Uterus (tissue), 2 donors: ENCODE measurements around the gene DDIT4.

Experiments
- CTCF ChIP-seq, 4 experiments: fragments of 200-600 bp in 2 of 4; fragments of 450-650 bp in 2 of 4; sonication (generic) in 2 of 4; IDR thresholded peaks; one replicate each; pipeline ENCODE4 v1.5.1; 2016 to 2019; ENCODE audit warnings: antibody characterized with exemption in 4 of 4, mild to moderate bottlenecking in 2 of 4, moderate library complexity in 1 of 4
- POLR2A ChIP-seq, 2 donors: fragments of 450-650 bp; IDR thresholded peaks; one replicate each; pipeline ENCODE4 v1.6.1; 2016; ENCODE audit warnings: antibody characterized with exemption in 2 of 2, mild to moderate bottlenecking in 1 of 2, moderate library complexity in 1 of 2

DNA sequence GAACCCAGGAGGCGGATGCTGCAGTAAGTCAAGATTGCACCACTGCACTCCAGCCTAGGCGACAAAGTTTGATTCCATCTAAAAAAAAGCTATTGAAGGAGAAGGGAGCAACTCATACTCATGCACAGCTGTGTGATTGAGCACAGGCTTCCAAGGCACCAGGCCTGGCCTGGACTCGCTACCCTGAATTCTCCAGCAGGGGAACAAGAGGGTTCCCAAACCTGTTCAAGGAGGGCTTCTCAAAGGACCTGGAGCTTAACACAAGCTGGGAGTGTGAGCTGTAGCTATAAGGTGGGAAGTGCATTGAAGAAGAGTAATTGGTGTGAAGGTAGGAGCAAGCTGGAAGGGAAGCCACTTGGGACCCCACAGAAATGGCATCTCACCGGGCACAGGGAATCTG, 15.1 kb upstream of the DDIT4 start:
- TF ChIP-seq CTCF (IDR thresholded peaks at IDR 0.05) (no peak), POLR2A (IDR thresholded peaks at IDR 0.05) (no peak)
